Parathyroid adenoma (tissue), 2 donors: ENCODE data around the gene C10orf67.
"Not testable (repeated sequence)": the region's sequence is repeated elsewhere in the genome, so short reads cannot be mapped to it uniquely, and the experiment has no call there.

ENCODE experiments used
- H2AFZ ChIP-seq: fragments of 300-600 bp; sonication (generic); one replicate; pipeline ENCODE4 v1.7.0; 2017; ENCODE audit warnings: antibody characterized with exemption, mild to moderate bottlenecking
- H3K27ac ChIP-seq: fragments of 300-600 bp; sonication (generic); one replicate; pipeline ENCODE4 v1.7.0; 2017
- H3K27me3 ChIP-seq: fragments of 300-600 bp; sonication (generic); one replicate; pipeline ENCODE4 v1.7.0; 2017; ENCODE audit warnings: low read length; ENCODE audit not compliant: control insufficient read depth, insufficient read depth
- H3K36me3 ChIP-seq: fragments of 300-600 bp; sonication (generic); one replicate; pipeline ENCODE4 v1.7.0; 2017; ENCODE audit warnings: low read length; ENCODE audit not compliant: control insufficient read depth, insufficient read depth
- H3K4me1 ChIP-seq: fragments of 300-600 bp; sonication (generic); one replicate; pipeline ENCODE4 v1.7.0; 2017; ENCODE audit warnings: control low read depth
- H3K4me2 ChIP-seq: fragments of 300-600 bp; sonication (generic); one replicate; pipeline ENCODE4 v1.7.0; 2017; ENCODE audit warnings: low read length
- H3K4me3 ChIP-seq: fragments of 300-600 bp; sonication (generic); one replicate; pipeline ENCODE4 v1.7.0; 2017; ENCODE audit warnings: low read depth, low read length
- H3K79me2 ChIP-seq: fragments of 300-600 bp; sonication (generic); one replicate; pipeline ENCODE4 v1.7.0; 2017; ENCODE audit warnings: control low read depth
- H3K9ac ChIP-seq: fragments of 300-600 bp; sonication (generic); one replicate; pipeline ENCODE4 v1.7.0; 2017; ENCODE audit warnings: mild to moderate bottlenecking
- H3K9me3 ChIP-seq: fragments of 300-600 bp; sonication (generic); one replicate; pipeline ENCODE4 v1.7.0; 2017; ENCODE audit warnings: low read length; ENCODE audit not compliant: control insufficient read depth
- TF ChIP-seq, protein P1 (sequence below): fragments of 300-600 bp; sonication (generic); IDR thresholded peaks from one replicate; pipeline ENCODE4 v1.7.0; 2017; ENCODE audit warnings: antibody characterized with exemption, mild to moderate bottlenecking
- donor health status: primary hyperparathyroidism.

C10orf67 gene

DNA sequence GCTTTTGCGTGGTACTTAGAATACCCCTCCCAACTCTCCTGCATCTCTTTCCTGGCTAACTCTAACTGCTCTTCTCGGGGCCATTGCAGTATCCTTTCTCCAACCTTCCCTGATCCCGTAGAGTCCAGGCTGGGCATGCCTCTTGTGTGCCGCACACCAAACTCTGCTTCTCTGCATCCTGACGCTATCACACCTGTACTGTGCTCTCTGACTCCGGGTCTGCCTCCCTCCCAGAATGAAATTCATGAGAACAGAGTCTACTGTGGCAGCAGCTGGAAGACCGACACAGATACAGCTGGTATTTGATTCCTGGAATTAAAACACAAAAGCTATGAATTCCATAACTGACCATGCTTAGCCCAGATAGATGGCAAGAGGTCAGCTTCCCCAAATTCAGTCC is 60.9 kb downstream of the C10orf67 start:
- H3K27me3 ChIP-seq: no peaks in the 10 kb centered on the region
- H3K9ac ChIP-seq: no peak overlapping the region
- H3K4me1 ChIP-seq: no peaks in the 10 kb centered on the region
- H3K27ac ChIP-seq: no peak overlapping the region
- no peak overlapping the region for H2AFZ ChIP-seq
- H3K9me3 ChIP-seq: no peaks in the 10 kb centered on the region
- TF ChIP-seq, protein P1, sequence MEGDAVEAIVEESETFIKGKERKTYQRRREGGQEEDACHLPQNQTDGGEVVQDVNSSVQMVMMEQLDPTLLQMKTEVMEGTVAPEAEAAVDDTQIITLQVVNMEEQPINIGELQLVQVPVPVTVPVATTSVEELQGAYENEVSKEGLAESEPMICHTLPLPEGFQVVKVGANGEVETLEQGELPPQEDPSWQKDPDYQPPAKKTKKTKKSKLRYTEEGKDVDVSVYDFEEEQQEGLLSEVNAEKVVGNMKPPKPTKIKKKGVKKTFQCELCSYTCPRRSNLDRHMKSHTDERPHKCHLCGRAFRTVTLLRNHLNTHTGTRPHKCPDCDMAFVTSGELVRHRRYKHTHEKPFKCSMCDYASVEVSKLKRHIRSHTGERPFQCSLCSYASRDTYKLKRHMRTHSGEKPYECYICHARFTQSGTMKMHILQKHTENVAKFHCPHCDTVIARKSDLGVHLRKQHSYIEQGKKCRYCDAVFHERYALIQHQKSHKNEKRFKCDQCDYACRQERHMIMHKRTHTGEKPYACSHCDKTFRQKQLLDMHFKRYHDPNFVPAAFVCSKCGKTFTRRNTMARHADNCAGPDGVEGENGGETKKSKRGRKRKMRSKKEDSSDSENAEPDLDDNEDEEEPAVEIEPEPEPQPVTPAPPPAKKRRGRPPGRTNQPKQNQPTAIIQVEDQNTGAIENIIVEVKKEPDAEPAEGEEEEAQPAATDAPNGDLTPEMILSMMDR: no peak
- no peak overlapping the region for H3K4me2 ChIP-seq
- H3K79me2 ChIP-seq: no peaks in the 10 kb centered on the region
- no peak overlapping the region for H3K4me3 ChIP-seq
- no peaks in the 10 kb centered on the region for H3K36me3 ChIP-seq

DNA sequence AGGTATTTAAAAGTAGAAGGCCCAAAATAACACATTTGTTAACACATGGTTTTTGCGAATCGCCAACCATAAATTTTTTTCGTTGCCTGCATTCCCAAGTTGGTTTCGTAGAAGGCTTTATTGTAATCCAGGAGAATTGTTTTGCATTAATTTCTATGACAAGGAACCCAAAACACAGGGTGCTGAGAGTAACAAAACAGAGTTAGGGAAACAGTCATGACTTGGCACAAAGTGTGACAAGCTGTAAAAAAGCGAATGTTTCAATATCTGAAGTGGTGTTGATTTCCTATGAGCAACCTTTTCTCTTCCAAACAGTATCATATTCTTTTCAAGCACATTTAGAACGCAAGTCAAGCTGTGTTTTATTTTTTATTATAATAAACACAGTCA is 63.6 kb downstream of the C10orf67 start:
- H3K27me3 ChIP-seq: no peaks in the 10 kb centered on the region
- TF ChIP-seq, protein P1: no peak
- no peak overlapping the region for H3K27ac ChIP-seq
- no peak overlapping the region for H3K9ac ChIP-seq
- no peak overlapping the region for H2AFZ ChIP-seq
- H3K4me3 ChIP-seq: no peak overlapping the region
- no peaks in the 10 kb centered on the region for H3K36me3 ChIP-seq
- no peaks in the 10 kb centered on the region for H3K9me3 ChIP-seq
- H3K79me2 ChIP-seq: no peaks in the 10 kb centered on the region
- no peak overlapping the region for H3K4me2 ChIP-seq
- no peaks in the 10 kb centered on the region for H3K4me1 ChIP-seq

DNA sequence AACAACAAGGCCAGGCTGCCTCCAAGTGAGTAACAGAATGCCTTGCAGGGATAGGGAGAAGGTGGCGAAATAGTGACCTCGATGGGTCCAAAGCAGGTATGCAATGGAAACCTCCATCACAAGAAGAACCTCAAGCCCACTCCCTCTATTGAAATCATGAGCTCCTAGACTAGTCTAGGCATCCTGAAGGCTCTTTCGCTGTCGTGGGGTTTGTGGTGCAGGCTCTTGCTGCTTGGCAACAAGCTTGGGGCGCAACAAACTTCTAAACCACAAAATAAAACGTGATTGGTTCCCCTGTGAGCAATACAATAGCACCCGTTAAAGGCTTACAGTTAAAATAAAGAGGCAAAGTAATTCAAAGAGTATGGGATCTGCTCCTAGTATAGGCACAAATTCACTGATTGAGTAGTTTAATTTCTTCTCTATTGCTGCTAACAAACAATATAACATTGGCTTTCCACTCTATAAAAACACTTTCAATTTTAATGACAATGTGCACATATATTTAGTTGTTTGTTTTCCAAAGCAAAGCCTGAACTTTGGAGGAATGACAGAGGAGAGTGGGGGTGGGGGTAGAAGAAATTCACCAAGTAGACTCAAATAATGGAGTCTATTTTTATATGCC is 64.1 kb downstream of the C10orf67 start:
- H3K4me2 ChIP-seq: no peak overlapping the region
- TF ChIP-seq, protein P1: no peak
- no peak overlapping the region for H2AFZ ChIP-seq
- H3K4me1 ChIP-seq: no peaks in the 10 kb centered on the region
- no peaks in the 10 kb centered on the region for H3K9me3 ChIP-seq
- H3K4me3 ChIP-seq: no peak overlapping the region
- H3K79me2 ChIP-seq: no peaks in the 10 kb centered on the region
- H3K9ac ChIP-seq: no peak overlapping the region
- H3K36me3 ChIP-seq: no peaks in the 10 kb centered on the region
- H3K27ac ChIP-seq: no peak overlapping the region
- H3K27me3 ChIP-seq: no peaks in the 10 kb centered on the region

DNA sequence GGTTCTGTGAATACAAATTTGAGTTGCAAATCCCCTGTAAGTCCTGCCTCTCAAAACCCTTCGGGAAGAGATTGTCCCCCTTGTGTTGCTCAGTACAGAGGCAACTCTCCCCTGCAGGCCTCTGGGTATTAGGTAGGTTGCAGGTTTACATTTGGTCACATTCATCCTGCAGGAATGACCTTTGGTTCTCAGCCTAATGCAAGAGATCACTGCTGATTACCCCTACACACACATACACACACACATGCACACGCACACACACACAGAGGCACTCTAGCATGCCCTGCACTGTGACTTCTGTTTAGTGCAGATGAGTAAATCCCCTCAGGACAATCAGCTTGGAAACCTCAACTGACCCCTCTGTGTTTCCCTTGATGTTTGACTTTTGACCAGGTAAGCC is 69.2 kb downstream of the C10orf67 start:
- Histone ChIP-seq H3K4me1 (no peaks in the 10 kb centered on the region), H3K4me2 (no peak overlapping the region), H3K9ac (no peak overlapping the region), H2AFZ (no peak overlapping the region), H3K27me3 (no peaks in the 10 kb centered on the region), H3K36me3 (no peaks in the 10 kb centered on the region), H3K79me2 (no peaks in the 10 kb centered on the region), H3K27ac (no peak overlapping the region), H3K4me3 (no peak overlapping the region), H3K9me3 (no peaks in the 10 kb centered on the region)
- TF ChIP-seq, protein P1: no peak

DNA sequence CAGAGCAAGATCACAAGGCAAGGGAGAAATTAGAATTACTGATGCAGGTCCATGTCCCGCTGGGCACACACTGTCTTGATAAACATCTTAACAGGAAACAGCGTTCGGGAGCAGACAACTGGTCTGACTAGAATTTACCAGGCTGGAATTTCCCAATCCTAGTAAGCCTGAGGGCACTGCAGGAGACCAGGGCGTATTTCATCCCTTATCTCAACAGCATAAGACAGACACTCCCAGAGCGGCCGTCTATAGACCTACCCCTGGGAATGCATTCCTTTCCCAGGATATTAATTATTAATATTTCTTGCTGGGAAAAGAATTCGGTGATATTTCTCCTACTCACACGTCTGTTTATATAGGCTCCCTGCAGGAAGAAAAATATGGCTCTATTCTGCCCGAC is 70.4 kb downstream of the C10orf67 start:
- H3K4me3 ChIP-seq, H3K36me3 ChIP-seq, H3K4me1 ChIP-seq, H3K79me2 ChIP-seq, H3K4me2 ChIP-seq, H3K9ac ChIP-seq, H2AFZ ChIP-seq, H3K27me3 ChIP-seq, H3K9me3 ChIP-seq, H3K27ac ChIP-seq: not testable (repeated sequence)
